ENCODE results near the gene GSN.

GRCh38 chr9:121233906-121234831, 33.8 kb upstream of the GSN start:
- TF ChIP-seq CTCF (IDR thresholded peaks at IDR 0.05): no peak
- no peak for TF ChIP-seq EZH2 (IDR thresholded peaks at IDR 0.05; ENCODE audit: borderline replicate concordance, insufficient read depth, low read depth, low read length, poor library complexity, severe bottlenecking)
